HEK293 (cell line): Measurements from ENCODE around the gene PYROXD2.

ENCODE experiments used
- CTCF ChIA-PET: fragments of 350-600 bp; formaldehyde crosslinking; extraction: SDS; loops from one replicate; lab custom pipeline; 2021; ENCODE audit warnings: antibody characterized with exemption; lab: Yijun Ruan, JAX
- POLR2A ChIA-PET: fragments of 300-600 bp; formaldehyde crosslinking; extraction: SDS; loops from one replicate; lab custom pipeline; 2020; ENCODE audit warnings: antibody characterized with exemption, inconsistent platforms; lab: Yijun Ruan, JAX
- H3K27ac ChIP-seq: fragments of 200-500 bp; sonication (Bioruptor generic); 2 replicates; pipeline ENCODE4 v1.5.1; 2014; ENCODE audit warnings: low read depth, low read length, control low read depth, inconsistent platforms; ENCODE audit errors: extremely low read depth
- H3K36me3 ChIP-seq, 2 experiments: fragments of 200-500 bp in 1 of 2; sonication (Bioruptor generic) in 1 of 2; 1 replicate in 1 of 2; 2 replicates in 1 of 2; pipeline ENCODE4 v1.5.1; 2014 to 2017; ENCODE audit warnings: inconsistent platforms in 2 of 2, low read length in 2 of 2; ENCODE audit not compliant: control insufficient read depth in 2 of 2, insufficient read depth in 1 of 2
- H3K4me1 ChIP-seq: fragments of 200-500 bp; sonication (Bioruptor generic); 2 replicates; pipeline ENCODE4 v1.5.1; 2014; ENCODE audit warnings: mild to moderate bottlenecking, low read length, inconsistent platforms; ENCODE audit not compliant: control insufficient read depth, insufficient read depth
- H3K4me3 ChIP-seq: 2 replicates; pipeline ENCODE4 v1.5.1; 2011; ENCODE audit warnings: low read depth, mild to moderate bottlenecking, control low read depth, low read length, moderate library complexity
- H3K9me3 ChIP-seq: fragments of 200-500 bp; sonication (Bioruptor generic); 2 replicates; pipeline ENCODE4 v1.5.1; 2014; ENCODE audit warnings: low read depth, low read length, inconsistent platforms; ENCODE audit not compliant: control insufficient read depth, insufficient read depth
- FEZF1 ChIP-seq: fragments of 450-650 bp; formaldehyde crosslinking; IDR thresholded peaks from 2 replicates; pipeline ENCODE4 v1.5.1; 2016; ENCODE audit warnings: missing biosample characterization, missing genetic modification characterization
- GLI2 ChIP-seq: fragments of 450-650 bp; formaldehyde crosslinking; IDR thresholded peaks from 2 replicates; pipeline ENCODE4; 2017; ENCODE audit warnings: missing biosample characterization, missing genetic modification characterization, low read depth, borderline replicate concordance
- HOXD13 ChIP-seq: sonication (generic); formaldehyde crosslinking; IDR thresholded peaks from 2 replicates; pipeline ENCODE4 v1.8.0; 2022; ENCODE audit warnings: missing genetic modification reagents, borderline replicate concordance
- IKZF3 ChIP-seq: fragments of 450-650 bp; IDR thresholded peaks from 2 replicates; pipeline ENCODE4 v1.5.0; 2018; ENCODE audit warnings: missing biosample characterization, mild to moderate bottlenecking, missing genetic modification characterization, moderate library complexity
- KLF7 ChIP-seq: fragments of 450-650 bp; formaldehyde crosslinking; IDR thresholded peaks from 2 replicates; pipeline ENCODE4 v1.5.1; 2016; ENCODE audit warnings: missing biosample characterization, missing genetic modification characterization, borderline replicate concordance
- PRDM4 ChIP-seq: fragments of 450-650 bp; formaldehyde crosslinking; IDR thresholded peaks from 2 replicates; pipeline ENCODE4 v1.5.1; 2017; ENCODE audit warnings: missing biosample characterization, missing genetic modification characterization
- ZBTB6 ChIP-seq: fragments of 450-650 bp; formaldehyde crosslinking; IDR thresholded peaks from 2 replicates; pipeline ENCODE4 v1.5.1; 2017; ENCODE audit warnings: missing biosample characterization, missing genetic modification characterization
- ZBTB8A ChIP-seq: fragments of 450-650 bp; formaldehyde crosslinking; IDR thresholded peaks from 2 replicates; pipeline ENCODE4 v1.5.1; 2016; ENCODE audit warnings: missing biosample characterization, missing genetic modification characterization
- ZFP41 ChIP-seq: fragments of 450-650 bp; formaldehyde crosslinking; IDR thresholded peaks from 2 replicates; pipeline ENCODE4 v1.5.1; 2016; ENCODE audit warnings: missing biosample characterization, missing genetic modification characterization, borderline replicate concordance
- ZNF112 ChIP-seq: fragments of 450-650 bp; formaldehyde crosslinking; IDR thresholded peaks from 2 replicates; pipeline ENCODE4 v1.5.0; 2017; ENCODE audit warnings: missing biosample characterization, missing genetic modification characterization
- ZNF214 ChIP-seq: fragments of 450-650 bp; formaldehyde crosslinking; IDR thresholded peaks from 2 replicates; pipeline ENCODE4 v1.5.1; 2017; ENCODE audit warnings: missing biosample characterization, mild to moderate bottlenecking, missing genetic modification characterization, borderline replicate concordance
- ZNF423 ChIP-seq: fragments of 450-650 bp; formaldehyde crosslinking; IDR thresholded peaks from 2 replicates; pipeline ENCODE4 v1.5.1; 2016; ENCODE audit warnings: missing biosample characterization, missing genetic modification characterization
- ZNF529 ChIP-seq: fragments of 450-650 bp; formaldehyde crosslinking; IDR thresholded peaks from 2 replicates; pipeline ENCODE4 v1.5.1; 2017; ENCODE audit warnings: missing genetic modification characterization, missing biosample characterization; ENCODE audit not compliant: insufficient replicate concordance
- ZNF654 ChIP-seq: fragments of 450-650 bp; formaldehyde crosslinking; IDR thresholded peaks from 2 replicates; pipeline ENCODE4 v1.5.1; 2016; ENCODE audit warnings: low read depth, missing biosample characterization, missing genetic modification characterization
- ZNF660 ChIP-seq: fragments of 450-650 bp; IDR thresholded peaks from 2 replicates; pipeline ENCODE4 v1.5.1; 2018; ENCODE audit warnings: missing biosample characterization, mild to moderate bottlenecking, missing genetic modification characterization
- ZNF670 ChIP-seq: fragments of 450-650 bp; formaldehyde crosslinking; IDR thresholded peaks from 2 replicates; pipeline ENCODE4 v1.5.1; 2016; ENCODE audit warnings: missing biosample characterization, missing genetic modification characterization, low read depth
- ZNF677 ChIP-seq: fragments of 450-650 bp; IDR thresholded peaks from 2 replicates; pipeline ENCODE4 v1.5.0; 2018; ENCODE audit warnings: missing biosample characterization, mild to moderate bottlenecking, missing genetic modification characterization, moderate library complexity
- ZNF792 ChIP-seq: fragments of 450-650 bp; formaldehyde crosslinking; IDR thresholded peaks from 2 replicates; pipeline ENCODE4 v1.5.1; 2016; ENCODE audit warnings: missing biosample characterization, missing genetic modification characterization
- TF ChIP-seq, protein P1 (sequence below): fragments of 450-650 bp; formaldehyde crosslinking; IDR thresholded peaks from 2 replicates; pipeline ENCODE4 v1.5.0; 2017; ENCODE audit warnings: missing biosample characterization, missing genetic modification characterization, borderline replicate concordance

Gene PYROXD2

DNA sequence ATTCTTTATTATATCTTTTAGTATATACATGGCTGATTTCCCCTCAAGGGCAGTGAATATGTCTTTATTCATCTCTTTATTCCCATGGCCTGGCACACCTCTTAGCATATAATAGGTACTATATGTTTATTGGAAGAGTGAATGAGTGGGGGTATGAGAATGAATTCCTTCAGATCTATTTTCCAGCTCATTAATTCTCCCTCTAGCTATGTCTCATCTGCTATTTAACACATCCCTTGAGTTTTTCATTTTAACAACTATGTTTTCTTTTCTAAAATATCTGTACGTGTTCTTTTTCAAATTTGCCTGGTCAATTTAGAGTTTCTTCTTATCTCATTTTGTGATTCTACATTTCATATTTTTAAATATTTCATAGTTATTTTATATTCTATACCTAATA lies 17.3 kb upstream of the PYROXD2 start:
- Histone ChIP-seq H3K27ac (no peak overlapping the region), H3K9me3 (no peaks in the 10 kb centered on the region), H3K36me3 (peaks cover 8 to 69% of the 10 kb centered on the region in 2 experiments), H3K4me1 (no peaks in the 10 kb centered on the region), H3K4me3 (no peak overlapping the region)
- CTCF ChIA-PET, result interaction anchor here (0.7 to 1.3 kb wide), 2 partner anchors 14 to 36 kb away, joined by 3 to 4 read pairs; partner anchors contain the start of gene HPS1
- TF ChIP-seq, protein P1, sequence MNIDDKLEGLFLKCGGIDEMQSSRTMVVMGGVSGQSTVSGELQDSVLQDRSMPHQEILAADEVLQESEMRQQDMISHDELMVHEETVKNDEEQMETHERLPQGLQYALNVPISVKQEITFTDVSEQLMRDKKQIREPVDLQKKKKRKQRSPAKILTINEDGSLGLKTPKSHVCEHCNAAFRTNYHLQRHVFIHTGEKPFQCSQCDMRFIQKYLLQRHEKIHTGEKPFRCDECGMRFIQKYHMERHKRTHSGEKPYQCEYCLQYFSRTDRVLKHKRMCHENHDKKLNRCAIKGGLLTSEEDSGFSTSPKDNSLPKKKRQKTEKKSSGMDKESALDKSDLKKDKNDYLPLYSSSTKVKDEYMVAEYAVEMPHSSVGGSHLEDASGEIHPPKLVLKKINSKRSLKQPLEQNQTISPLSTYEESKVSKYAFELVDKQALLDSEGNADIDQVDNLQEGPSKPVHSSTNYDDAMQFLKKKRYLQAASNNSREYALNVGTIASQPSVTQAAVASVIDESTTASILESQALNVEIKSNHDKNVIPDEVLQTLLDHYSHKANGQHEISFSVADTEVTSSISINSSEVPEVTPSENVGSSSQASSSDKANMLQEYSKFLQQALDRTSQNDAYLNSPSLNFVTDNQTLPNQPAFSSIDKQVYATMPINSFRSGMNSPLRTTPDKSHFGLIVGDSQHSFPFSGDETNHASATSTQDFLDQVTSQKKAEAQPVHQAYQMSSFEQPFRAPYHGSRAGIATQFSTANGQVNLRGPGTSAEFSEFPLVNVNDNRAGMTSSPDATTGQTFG (tag by site-specific recombination), result no peak
- peak; percentile 93 for TF ChIP-seq ZNF660 (tag by site-specific recombination)
- POLR2A ChIA-PET, result no interaction called here

DNA sequence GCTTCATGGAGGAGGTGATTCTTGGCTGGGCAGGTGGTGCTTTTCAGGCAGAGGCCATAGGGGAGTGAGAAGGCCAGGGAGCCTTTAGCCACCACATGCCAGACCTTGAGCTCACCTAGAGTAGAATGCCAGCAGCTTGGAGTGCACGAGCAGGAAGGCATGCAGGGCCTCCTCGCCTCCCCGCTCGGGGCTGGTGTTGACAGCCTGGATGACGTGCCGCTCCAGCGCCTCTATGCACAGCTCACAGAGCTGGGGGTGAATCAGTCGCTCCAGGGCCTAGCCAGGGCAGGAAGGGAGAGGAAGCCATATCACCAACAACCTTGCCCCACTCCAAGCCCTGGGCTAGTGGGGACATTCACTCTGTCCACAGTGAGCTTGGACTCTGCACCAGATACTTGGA lies 16.0 kb upstream of the PYROXD2 start:
- Histone ChIP-seq H3K36me3 (peaks cover 8 to 73% of the 10 kb centered on the region in 2 experiments), H3K9me3 (no peaks in the 10 kb centered on the region), H3K27ac (no peak overlapping the region), H3K4me1 (no peaks in the 10 kb centered on the region), H3K4me3 (no peak overlapping the region)
- ChIA-PET POLR2A (no interaction called here), CTCF (interaction anchor here (0.7 kb wide), 1 partner anchor 560 kb away, joined by 3 read pairs; no protein-coding TSS in a partner anchor)
- no peak for TF ChIP-seq HOXD13 (CRISPR knock-in tag)
- no peak for TF ChIP-seq ZNF670 (tag by site-specific recombination)
- TF ChIP-seq KLF7 (tag by site-specific recombination), result no peak
- no peak for TF ChIP-seq FEZF1 (tag by site-specific recombination)
- no peak for TF ChIP-seq PRDM4 (tag by site-specific recombination)
- no peak for TF ChIP-seq ZBTB6 (tag by site-specific recombination)
- TF ChIP-seq ZNF214 (tag by site-specific recombination), result no peak

GRCh38 chr10:98430427-98430826 lies 15.4 kb upstream of the PYROXD2 start:
- TF ChIP-seq ZNF423 (no peak), ZNF792 (tag by site-specific recombination) (no peak), ZFP41 (tag by site-specific recombination) (no peak), GLI2 (tag by site-specific recombination) (no peak), ZNF112 (tag by site-specific recombination) (no peak), ZBTB8A (tag by site-specific recombination) (no peak), ZNF529 (tag by site-specific recombination) (no peak), ZNF677 (tag by site-specific recombination) (no peak), PRDM4 (tag by site-specific recombination) (no peak), ZNF654 (tag by site-specific recombination) (no peak), IKZF3 (no peak)
- TF ChIP-seq, protein P1 (tag by site-specific recombination), result no peak
- H3K36me3 ChIP-seq, result peaks cover 8 to 68% of the 10 kb centered on the region in 2 experiments
- CTCF ChIA-PET, result interaction anchor here (0.7 kb wide), 1 partner anchor 559 kb away, joined by 3 read pairs; no protein-coding TSS in a partner anchor

More at GRCh38 chr10:98430427-98430826, 15.4 kb upstream of the PYROXD2 start:
- no peak overlapping the region for H3K4me3 ChIP-seq
- no peaks in the 10 kb centered on the region for H3K4me1 ChIP-seq
- H3K9me3 ChIP-seq, result no peaks in the 10 kb centered on the region
- no peak overlapping the region for H3K27ac ChIP-seq
- POLR2A ChIA-PET, result no interaction called here
